HG03439 (cell line): Measurements from ENCODE around the gene TMEM120B.
"Not testable (repeated sequence)": the region's sequence is repeated elsewhere in the genome, so short reads cannot be mapped to it uniquely, and the experiment has no call there.

Experiments
- ATAC-seq: cut with Tn5 transposase; IDR thresholded peaks from one replicate; pipeline ENCODE4 v1.9.1; 2021; ENCODE audit warnings: mild to moderate bottlenecking, moderate library complexity; ENCODE audit not compliant: unreplicated experiment

The TMEM120B gene

GRCh38 chr12:121789800-121790728 is 77.5 kb downstream of the TMEM120B start:
- ATAC-seq, result peak; percentile 25

GRCh38 chr12:121790785-121791184 is 78.2 kb downstream of the TMEM120B start:
- ATAC-seq, result not testable (repeated sequence)

DNA sequence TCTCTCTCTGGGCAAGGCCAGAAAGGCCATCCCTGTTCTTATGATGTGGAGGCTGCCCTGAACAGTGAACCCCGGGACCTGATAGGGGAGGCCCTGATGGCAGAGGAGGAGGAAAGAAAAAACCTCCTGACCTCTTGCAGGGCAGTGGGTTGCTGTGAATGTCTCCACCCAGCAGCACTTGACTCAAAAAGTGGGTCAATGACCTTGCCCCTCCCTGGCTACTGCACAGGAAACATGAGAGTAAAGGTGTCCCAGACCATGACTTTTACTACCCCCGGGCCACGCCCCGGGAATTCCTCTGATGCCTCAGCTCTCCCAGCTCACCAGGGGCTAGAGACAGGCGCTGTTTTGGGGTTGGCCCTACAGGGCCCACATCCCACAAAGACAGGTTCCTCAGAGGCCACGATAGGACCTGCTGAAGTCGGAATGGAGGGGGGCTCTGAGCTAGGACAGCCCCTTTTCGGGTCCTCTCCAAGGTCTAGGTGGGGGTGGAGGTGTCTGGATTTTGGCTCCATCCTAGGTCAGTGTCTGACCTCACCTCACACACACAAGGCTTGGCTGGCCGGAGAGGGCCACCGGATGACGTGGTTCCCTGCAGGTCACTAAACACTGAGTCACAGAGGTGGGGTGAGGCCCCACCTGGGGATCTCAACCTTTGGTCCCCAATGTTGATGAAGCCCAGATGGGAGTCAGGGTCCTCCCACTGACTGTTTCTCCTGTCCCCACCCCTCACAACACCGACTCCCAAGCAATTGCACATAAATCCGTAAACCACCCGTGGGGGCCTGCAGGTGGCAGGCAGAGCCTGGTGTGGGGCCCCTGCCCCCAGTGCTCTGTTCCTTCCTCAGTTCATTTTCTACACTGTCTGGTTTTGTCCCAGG is 79.4 kb downstream of the TMEM120B start:
- no peak for ATAC-seq

GRCh38 chr12:121792607-121793439 is 80.3 kb downstream of the TMEM120B start:
- no peak for ATAC-seq

DNA sequence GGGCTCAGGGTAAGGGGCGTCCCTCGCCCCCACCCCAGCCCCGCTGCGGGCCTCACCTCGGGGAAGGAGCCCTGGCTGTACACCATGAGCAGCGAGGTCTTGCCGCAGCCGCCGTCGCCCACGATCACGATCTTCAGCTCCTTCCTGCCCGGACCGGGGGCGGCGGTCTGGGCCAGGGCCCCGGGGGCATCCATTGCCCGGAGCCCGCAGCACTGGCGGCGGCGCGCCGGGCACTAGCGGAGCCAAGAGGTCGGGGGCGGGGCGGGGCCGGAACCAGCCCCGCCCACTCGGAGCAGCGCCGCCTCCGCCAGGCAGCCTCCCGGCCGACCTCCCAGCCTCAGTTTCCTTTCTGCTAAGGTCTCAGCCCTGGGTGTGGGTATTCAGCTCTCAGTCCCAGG is 80.9 kb downstream of the TMEM120B start, which contains the start of gene RHOF:
Gene RHOF, minus strand, starts transcription at position 249 of the 398 bp plus-strand sequence. Its CDS starts 55 bp downstream, at position 194.
- ATAC-seq, result peak; percentile 14

GRCh38 chr12:121793838-121794533 is 81.4 kb downstream of the TMEM120B start:
- peak; percentile 49 for ATAC-seq

DNA sequence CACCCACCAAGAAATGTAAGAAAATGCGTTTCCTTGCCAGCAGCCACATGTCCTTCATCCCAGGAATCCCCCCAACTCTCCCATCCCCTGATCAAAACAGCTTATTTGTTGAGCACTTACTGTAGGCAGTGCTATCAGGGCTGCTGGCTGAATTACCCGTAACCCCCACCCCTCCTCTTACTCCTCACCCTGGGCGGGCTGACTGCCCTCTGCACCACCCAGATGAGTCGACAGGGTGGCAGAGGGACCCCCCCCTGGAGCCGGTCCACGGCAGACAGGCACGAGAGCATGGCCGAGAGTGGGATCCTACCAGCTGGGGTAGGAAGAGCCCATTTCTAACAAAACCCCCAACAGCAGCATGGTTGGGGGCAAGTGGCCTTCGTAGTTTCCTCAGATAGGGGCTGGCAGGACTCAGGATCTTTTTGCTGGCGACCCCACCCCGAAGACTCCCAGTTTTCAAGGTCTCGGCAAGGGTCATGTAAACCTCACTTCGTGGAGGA is 82.0 kb downstream of the TMEM120B start:
- no peak for ATAC-seq

- ATAC-seq, result no peak
These were observed 82.7 kb downstream of the TMEM120B start for GRCh38 chr12:121795034-121795968.

DNA sequence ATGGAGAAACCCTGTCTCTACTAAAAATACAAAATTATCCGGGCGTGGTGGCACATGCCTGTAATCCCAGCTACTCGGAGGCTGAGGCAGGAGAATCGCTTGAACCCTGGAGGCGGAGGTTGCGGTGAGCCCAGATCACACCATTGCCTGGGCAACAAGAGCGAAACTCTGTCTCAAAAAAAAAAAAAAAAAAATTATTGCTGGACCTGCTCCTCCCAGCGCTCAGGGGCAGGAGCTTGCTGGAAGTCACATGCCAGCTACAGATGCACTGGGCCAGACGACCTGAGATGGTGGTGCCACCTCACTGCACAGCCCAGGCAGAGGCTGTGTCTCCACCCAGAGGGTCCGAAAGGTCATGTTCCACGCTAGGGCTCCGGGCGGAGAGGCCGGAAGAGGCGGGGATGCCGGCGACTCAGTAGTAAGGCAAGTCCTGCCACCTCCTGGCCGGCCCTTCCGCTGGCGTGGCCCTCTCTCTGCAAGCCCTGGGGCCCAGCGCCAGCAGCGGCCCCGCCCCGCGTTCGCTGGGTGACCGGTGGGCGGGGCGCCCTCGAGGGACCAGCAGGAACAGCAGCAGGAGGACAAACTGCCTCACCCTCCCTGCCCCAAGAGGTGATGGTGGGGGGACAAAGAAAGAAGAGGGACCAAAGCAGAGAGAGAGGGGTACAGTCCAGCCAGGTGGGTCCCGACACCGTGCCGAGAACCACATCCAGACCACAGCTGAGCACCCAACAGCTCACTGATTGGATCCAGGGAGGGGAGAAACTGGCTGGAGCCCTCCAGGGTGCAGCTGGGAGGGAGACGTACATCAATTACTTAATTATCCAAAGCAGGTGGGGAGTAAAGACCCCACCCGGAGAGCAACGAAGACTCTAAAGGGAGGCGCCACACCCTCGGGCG is 84.6 kb downstream of the TMEM120B start:
- no peak for ATAC-seq

DNA sequence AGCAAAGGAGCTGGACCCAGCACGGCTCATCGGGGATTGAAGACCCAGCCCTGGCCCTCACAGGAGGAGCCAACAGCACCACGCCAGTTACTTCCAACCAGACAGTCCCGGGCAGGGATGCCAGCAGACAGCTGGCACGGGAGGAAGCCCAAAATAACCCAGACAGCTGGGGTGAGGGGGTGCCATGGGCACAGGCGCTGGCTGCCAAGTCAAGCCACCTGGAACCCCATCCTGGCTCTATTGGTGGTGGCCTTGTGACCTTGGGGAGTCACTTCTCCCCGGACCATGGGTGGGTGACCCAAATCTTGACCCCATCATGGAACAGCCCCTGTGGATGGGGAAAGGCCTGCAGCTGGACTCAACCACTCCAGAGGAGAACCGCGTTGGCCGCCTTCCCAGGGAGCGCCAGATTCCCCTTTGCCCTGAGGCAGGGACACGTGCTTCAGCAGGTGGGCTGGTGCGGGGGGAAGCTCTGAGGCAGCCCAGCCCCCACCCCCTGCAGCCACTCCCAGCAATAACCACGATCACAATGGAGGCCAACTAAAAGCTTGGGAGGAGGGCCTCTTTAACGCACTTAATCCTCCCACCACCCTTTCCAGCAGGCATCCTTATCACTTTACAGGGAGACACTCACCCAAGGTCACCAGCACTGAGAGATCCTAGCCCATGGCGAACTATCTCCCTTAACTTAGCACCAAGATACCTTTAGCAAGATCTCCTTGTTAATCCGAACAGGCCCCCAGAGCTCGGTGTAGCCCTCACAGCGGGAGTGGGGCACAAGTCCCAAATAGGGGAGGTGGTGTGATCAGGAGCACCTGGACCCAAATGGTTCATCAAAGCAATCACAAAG is 85.6 kb downstream of the TMEM120B start:
- no peak for ATAC-seq

GRCh38 chr12:121798787-121799155 is 86.2 kb downstream of the TMEM120B start:
- ATAC-seq, result no peak

DNA sequence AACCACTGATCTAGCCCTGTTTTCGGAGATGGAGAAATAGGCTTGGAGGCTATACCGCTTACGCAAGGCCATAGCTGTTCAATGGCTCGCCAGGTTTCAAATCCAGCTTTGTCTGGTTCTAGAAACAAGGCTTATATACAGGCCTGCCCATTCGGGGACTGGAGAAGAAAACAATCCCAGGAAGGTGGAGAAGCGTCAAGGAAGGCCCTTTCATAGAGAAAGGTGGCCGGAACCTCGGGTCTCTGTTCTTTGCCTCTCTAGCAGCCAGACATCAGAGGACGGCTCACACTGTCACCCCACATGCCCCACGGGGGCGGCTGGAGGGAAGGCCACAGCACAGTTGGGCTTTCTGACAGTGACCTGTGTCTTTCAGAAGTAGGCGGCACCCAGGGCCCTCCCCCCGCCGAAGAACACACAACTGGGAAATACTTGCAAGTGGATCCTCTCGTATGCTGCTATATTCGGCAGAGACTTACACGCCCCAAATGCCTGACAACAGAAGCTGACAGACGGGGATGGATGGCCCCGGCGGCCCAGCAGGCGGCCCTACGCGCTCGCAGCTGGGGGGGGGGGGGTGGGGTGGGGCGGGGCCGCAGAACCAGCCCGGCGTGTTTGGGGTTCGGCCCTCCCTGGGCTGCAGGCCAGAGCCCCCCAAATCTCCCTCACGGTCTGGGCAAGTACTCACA is 86.7 kb downstream of the TMEM120B start:
- ATAC-seq, result no peak

DNA sequence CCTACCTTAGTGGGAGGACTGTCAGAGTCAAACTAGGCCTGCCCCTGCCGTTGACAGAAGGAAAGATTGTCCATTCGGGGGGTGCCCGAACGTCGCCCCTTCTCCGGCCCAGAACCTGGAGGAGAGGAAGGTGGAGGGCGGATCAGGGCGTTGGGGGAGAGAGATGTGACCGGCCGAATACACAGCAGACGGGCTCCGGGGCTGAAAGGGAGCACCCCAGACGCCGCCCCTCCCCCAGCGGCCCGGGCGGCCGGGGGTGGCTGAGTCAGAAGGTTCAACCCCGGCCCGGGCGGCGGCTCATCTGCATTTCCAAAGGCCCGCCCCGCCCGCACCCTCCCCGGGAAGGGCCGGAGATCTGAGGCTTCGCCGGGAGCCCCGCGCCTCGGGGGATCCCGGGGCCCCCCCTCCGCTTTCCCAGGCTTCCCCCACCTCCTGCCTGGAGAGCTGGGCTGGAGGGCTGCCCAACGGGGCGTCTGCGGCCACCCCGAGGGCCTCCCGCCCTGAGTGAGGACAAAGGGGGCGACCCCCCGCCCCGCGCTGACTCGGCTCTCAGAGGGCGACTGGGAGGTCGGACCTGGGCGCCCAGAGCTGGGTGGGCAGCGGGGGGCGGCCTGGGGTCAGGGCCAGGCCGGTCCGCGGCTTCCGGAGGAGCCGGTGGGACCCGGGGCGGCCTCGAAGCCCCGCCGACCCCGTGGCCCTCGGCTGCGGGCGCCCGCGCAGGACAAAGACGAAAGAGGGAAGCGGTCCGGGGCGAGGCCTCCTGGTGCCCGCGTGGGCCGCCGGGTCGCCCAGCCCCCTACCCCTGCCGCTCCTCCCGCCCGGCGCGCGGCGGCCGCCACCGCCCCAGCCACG is 87.5 kb downstream of the TMEM120B start:
- no peak for ATAC-seq

GRCh38 chr12:121800694-121801594 is 88.4 kb downstream of the TMEM120B start:
- ATAC-seq, result no peak
